Measurements from ENCODE around the gene PRR29. TPM values are rescaled to one million over a fixed set of nuclear protein-coding genes. Genes with fewer than 3 reads are reported as not detected.

Gene PRR29
- total RNA-seq, 1 experiment from 2014 or later, result not detected

GRCh38 chr17:64007838-64008282, 9.7 kb downstream of the PRR29 start:
- Histone ChIP-seq H3K36me3 (ENCODE audit: insufficient read depth, low read length, poor library complexity, severe bottlenecking) (no peaks in the 10 kb centered on the region), H3K9me3 (ENCODE audit: low read depth, low read length, poor library complexity, severe bottlenecking) (no peaks in the 10 kb centered on the region), H3K27me3 (replicated peaks; ENCODE audit: insufficient read depth, low read depth, low read length, poor library complexity) (peaks cover 3% of the 10 kb centered on the region), H3K27ac (ENCODE audit: low read depth, low read length, poor library complexity, severe bottlenecking) (no peak overlapping the region), H3K4me1 (ENCODE audit: insufficient read depth, low read length, poor library complexity, severe bottlenecking) (no peaks in the 10 kb centered on the region), H3K4me3 (ENCODE audit: low read depth, low read length, poor library complexity, severe bottlenecking) (no peak overlapping the region)
- DNase-seq (ENCODE audit: low spot score), result no peak
- ChIA-PET POLR2A (ENCODE audit: low non-redundant PET) (interaction anchor here (0.6 kb wide), 1 partner anchor 144 kb away, joined by 4 read pairs; no protein-coding TSS in a partner anchor), CTCF (no interaction called here)
- TF ChIP-seq, protein P1, sequence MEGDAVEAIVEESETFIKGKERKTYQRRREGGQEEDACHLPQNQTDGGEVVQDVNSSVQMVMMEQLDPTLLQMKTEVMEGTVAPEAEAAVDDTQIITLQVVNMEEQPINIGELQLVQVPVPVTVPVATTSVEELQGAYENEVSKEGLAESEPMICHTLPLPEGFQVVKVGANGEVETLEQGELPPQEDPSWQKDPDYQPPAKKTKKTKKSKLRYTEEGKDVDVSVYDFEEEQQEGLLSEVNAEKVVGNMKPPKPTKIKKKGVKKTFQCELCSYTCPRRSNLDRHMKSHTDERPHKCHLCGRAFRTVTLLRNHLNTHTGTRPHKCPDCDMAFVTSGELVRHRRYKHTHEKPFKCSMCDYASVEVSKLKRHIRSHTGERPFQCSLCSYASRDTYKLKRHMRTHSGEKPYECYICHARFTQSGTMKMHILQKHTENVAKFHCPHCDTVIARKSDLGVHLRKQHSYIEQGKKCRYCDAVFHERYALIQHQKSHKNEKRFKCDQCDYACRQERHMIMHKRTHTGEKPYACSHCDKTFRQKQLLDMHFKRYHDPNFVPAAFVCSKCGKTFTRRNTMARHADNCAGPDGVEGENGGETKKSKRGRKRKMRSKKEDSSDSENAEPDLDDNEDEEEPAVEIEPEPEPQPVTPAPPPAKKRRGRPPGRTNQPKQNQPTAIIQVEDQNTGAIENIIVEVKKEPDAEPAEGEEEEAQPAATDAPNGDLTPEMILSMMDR (conservative IDR thresholded peaks at IDR 0.05; ENCODE audit: low read depth, low read length), result no peak
- no peak for TF ChIP-seq EZH2 (IDR thresholded peaks at IDR 0.05; ENCODE audit: borderline replicate concordance, low read depth, low read length, poor library complexity, severe bottlenecking)
- intact Hi-C loops (cut with micrococcal nuclease; ENCODE audit: unreplicated experiment), result no loop called here
- no TSS peak for BruUV-seq (replicated peaks)

DNA sequence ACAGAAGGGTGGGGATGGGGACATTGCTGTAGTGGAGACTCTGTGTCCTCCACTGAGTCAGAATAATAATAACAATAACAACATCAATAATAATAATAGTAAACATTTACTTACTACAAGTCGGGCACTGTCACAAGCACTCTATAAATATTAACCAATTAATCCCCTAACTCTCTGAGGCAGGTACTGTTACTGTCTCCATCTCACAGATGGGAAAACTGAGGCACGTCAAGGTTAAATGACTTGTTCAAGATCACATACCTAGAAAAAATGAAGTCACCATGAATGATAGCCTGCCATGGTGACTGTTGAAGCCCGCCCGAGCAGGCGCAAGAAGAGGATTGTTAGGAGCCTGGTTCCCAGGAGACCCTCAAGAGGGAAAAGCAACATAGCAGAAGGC, 10.2 kb downstream of the PRR29 start:
- intact Hi-C loops (cut with micrococcal nuclease; ENCODE audit: unreplicated experiment), result no loop called here
- Histone ChIP-seq H3K36me3 (ENCODE audit: insufficient read depth, low read length, poor library complexity, severe bottlenecking) (no peaks in the 10 kb centered on the region), H3K9me3 (ENCODE audit: low read depth, low read length, poor library complexity, severe bottlenecking) (no peaks in the 10 kb centered on the region), H3K4me3 (ENCODE audit: low read depth, low read length, poor library complexity, severe bottlenecking) (no peak overlapping the region), H3K4me1 (ENCODE audit: insufficient read depth, low read length, poor library complexity, severe bottlenecking) (no peaks in the 10 kb centered on the region), H3K27ac (ENCODE audit: low read depth, low read length, poor library complexity, severe bottlenecking) (no peak overlapping the region), H3K27me3 (replicated peaks; ENCODE audit: insufficient read depth, low read depth, low read length, poor library complexity) (peaks cover 3% of the 10 kb centered on the region)
- CTCF ChIA-PET, result no interaction called here
- DNase-seq (ENCODE audit: low spot score), result no peak
- TF ChIP-seq EZH2 (IDR thresholded peaks at IDR 0.05; ENCODE audit: borderline replicate concordance, low read depth, low read length, poor library complexity, severe bottlenecking), result no peak
- TF ChIP-seq, protein P1 (conservative IDR thresholded peaks at IDR 0.05; ENCODE audit: low read depth, low read length), result no peak
- POLR2A ChIA-PET (ENCODE audit: low non-redundant PET), result no interaction called here
- no TSS peak for BruUV-seq (replicated peaks)

DNA sequence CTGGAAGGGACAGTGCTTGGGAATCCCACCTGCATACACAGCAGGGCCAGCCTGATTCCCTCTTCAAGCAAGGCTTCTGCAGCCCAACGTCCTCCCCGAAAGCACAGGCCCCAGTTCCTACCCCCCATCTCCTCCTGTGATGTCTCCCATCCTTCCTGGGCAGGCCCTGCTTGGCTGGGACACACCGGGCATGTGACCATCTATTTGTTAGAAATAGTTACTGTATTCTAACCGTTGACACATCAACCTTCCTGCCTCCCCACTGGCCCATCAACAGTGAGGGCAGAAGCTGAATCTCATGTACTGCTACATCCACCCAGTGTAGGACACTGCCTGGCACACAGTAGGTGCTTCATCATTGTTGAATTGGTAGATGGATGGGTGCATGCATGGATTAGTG, 10.7 kb downstream of the PRR29 start:
- intact Hi-C loops (cut with micrococcal nuclease; ENCODE audit: unreplicated experiment), result no loop called here
- Histone ChIP-seq H3K36me3 (ENCODE audit: insufficient read depth, low read length, poor library complexity, severe bottlenecking) (no peaks in the 10 kb centered on the region), H3K27ac (ENCODE audit: low read depth, low read length, poor library complexity, severe bottlenecking) (no peak overlapping the region), H3K4me1 (ENCODE audit: insufficient read depth, low read length, poor library complexity, severe bottlenecking) (no peaks in the 10 kb centered on the region), H3K27me3 (replicated peaks; ENCODE audit: insufficient read depth, low read depth, low read length, poor library complexity) (peaks cover 3% of the 10 kb centered on the region), H3K9me3 (ENCODE audit: low read depth, low read length, poor library complexity, severe bottlenecking) (no peaks in the 10 kb centered on the region), H3K4me3 (ENCODE audit: low read depth, low read length, poor library complexity, severe bottlenecking) (no peak overlapping the region)
- ChIA-PET CTCF (no interaction called here), POLR2A (ENCODE audit: low non-redundant PET) (no interaction called here)
- no peak for DNase-seq (ENCODE audit: low spot score)
- TF ChIP-seq, protein P1 (conservative IDR thresholded peaks at IDR 0.05; ENCODE audit: low read depth, low read length), result no peak
- TF ChIP-seq EZH2 (IDR thresholded peaks at IDR 0.05; ENCODE audit: borderline replicate concordance, low read depth, low read length, poor library complexity, severe bottlenecking), result no peak
- no TSS peak for BruUV-seq (replicated peaks)
